GM13976 (cell line): Measurements from ENCODE around the gene EHD1.

Experiments used
- DNase-seq: peaks from one replicate; pipeline ENCODE4 v3.0.0; 2012; ENCODE audit warnings: low spot score
- in situ Hi-C: fragments of 300-500 bp; cut with MboI; formaldehyde crosslinking; loops from one replicate; pipeline ENCODE4 v1.12.0; 2022; ENCODE audit warnings: low sequenced_read_pairs, mixed read lengths, inconsistent platforms; ENCODE audit not compliant: unreplicated experiment
- TF ChIP-seq, protein P1 (sequence below): IDR thresholded peaks from 2 replicates; pipeline ENCODE4 v1.5.1; 2012; ENCODE audit warnings: borderline replicate concordance, mild to moderate bottlenecking; ENCODE audit not compliant: insufficient read depth; ENCODE audit errors: extremely low read depth, missing control alignments, control extremely low read depth

Gene EHD1

DNA sequence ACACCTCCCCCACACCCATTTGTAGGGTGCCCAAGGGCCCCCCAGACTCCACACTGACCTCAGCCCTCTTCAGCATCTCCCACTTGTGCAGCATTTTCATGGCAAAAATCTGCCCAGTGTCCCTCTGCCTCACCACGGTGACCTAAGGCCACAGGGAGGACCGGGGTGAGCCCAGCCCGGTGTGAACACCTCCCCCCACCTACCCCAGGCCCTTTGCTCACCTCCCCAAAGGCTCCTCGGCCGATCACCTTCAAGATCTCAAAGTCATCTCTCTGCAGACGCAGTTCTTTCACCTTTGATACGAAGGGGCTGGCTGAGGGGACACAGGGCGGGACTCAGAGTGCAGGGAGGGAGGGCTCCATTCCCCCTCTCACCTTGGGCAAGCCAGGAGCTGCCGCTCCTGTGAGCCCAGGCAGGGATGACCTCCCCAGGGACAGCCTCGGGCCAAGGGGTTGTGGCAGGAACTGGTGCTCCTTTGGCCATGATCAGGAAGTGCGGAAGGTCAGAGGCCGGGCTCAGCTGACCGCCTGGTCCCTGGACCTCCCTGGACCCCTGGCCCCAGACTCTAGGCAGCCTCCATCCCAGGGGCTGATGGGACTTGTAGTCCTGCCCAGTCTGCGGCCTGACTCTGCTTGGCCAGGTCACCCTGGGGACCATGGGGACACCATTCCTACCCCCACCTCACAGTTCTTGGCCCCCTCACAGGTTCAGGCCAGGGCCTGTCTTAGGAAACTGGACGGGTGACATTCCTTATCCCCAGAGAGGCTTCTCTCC, 36.6 kb downstream of the EHD1 start:
- DNase-seq, result no peak
- in situ Hi-C loops, result no loop called here
- TF ChIP-seq, protein P1, sequence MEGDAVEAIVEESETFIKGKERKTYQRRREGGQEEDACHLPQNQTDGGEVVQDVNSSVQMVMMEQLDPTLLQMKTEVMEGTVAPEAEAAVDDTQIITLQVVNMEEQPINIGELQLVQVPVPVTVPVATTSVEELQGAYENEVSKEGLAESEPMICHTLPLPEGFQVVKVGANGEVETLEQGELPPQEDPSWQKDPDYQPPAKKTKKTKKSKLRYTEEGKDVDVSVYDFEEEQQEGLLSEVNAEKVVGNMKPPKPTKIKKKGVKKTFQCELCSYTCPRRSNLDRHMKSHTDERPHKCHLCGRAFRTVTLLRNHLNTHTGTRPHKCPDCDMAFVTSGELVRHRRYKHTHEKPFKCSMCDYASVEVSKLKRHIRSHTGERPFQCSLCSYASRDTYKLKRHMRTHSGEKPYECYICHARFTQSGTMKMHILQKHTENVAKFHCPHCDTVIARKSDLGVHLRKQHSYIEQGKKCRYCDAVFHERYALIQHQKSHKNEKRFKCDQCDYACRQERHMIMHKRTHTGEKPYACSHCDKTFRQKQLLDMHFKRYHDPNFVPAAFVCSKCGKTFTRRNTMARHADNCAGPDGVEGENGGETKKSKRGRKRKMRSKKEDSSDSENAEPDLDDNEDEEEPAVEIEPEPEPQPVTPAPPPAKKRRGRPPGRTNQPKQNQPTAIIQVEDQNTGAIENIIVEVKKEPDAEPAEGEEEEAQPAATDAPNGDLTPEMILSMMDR, result no peak

DNA sequence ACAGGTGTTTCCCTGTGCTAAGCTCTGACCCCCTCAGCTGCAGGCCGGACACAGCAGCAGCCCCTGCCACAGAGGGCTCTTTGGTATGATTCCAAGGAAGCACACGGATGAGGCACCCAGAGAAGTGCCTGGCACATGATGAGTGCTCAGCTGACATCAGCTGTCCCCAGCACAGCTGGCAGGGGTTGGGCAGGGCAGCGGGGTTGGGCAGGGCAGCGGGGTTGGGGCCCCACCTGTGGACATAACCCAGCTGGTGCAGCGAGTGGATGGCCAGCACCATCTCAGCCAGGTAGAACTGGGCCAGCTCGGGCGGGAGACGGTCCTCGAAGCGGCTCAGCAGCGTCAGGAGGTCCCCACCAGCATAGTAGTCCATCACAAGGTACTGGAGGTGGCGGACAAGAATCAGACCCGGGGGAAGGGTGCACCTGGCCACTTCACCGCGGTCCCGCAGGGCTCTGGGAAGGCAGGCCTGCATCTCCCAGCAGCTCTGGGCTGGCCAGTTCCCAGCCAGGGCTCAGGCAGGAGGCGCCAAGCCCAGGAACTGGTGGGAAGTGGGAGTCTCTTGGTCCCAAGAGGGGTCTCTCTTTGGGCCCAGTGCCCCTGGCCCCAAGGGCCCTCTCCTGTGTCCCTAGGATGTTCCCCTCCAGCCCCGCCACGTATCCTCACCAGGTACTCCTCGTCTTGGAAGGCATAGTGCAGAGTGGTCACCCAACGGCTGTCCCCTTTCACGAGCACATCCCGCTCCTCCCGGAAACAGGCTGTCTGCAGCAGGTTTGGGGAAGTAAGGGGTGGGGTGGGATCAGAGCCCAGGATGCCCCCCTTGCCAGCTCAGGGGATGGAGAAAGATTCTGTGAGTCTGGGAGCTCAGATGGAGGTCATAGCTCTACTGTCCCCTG, 38.3 kb downstream of the EHD1 start:
- in situ Hi-C loops, result no loop called here
- no peak for DNase-seq
- TF ChIP-seq, protein P1, result no peak

DNA sequence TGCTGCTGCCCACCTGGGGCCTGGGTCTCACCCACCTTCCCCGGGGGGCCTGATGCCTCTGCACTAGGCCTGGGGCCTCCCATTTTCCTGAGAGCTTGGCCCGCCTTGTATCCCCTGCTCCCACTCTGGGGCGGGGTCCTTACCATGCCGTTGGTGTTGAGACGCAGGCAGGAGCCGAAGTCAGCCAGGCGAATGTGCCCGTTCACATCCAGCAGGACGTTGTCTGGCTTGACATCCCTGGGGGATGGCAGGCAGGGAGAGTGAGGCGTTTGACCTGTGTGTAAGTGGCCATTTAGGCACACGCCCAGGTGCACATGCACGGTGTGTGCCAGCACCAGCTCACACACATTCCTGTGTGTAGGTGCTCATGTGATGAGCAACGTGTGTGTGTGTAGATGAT, 39.1 kb downstream of the EHD1 start:
- in situ Hi-C loops, result no loop called here
- no peak for DNase-seq
- TF ChIP-seq, protein P1, result no peak

DNA sequence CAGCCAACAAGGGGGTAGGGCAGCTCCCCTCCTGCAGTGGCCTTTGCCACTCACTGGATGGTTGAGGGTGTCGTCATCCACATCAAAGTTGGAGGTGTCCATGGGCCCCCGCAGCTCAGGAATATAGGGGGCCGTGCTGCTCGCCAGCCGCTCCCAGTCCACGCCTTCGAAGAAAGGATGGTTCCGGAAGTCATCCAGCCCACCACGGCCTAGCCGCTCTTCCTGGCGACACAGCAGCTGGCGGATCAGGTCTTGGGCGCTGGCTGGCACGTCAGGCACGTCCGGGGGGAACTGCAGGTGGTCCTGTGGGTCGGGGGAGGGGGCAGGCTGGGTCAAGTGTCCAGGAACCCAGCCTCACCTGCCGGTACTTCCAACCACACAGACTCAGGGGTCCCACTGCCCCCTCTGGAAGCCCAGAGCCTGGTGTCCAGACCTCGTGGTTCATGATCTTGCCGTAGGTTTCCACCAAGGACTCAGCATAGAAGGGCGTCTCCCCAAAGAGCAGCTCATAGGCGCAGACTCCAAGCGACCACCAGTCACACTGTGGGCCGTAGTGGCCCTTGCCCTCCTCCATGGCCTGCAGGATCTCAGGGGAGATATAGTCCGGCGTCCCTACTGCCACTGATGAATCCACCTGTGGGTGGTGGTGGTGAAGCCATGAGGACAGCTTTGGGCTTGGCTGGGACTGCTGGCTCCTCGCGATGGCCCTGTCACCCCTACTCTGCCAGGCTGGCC, 39.7 kb downstream of the EHD1 start:
- in situ Hi-C loops, result no loop called here
- TF ChIP-seq, protein P1, result no peak
- no peak for DNase-seq

DNA sequence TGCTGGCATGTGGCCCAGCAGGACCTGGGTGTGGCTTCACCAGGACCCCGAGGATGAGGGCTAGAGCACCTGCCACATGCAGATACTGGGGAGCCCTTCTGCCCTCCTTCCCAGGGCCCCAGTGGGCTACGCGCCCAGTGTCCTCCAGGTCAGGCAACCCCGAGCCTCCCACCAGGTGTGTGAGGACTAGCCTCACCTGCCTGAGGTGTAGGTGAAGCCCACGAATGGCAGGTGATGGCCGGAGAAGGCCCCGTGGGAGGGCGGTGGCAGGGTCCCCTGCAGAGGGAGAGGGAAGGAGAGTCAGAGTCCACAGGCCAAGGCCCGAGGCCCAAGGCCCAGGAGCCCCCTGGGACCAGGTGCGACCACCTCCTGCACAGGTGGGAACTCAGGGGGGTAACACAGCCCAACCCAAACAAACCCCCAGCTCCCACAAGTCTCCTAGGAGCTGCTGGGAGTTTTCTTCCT, 40.5 kb downstream of the EHD1 start:
- TF ChIP-seq, protein P1, result no peak

DNA sequence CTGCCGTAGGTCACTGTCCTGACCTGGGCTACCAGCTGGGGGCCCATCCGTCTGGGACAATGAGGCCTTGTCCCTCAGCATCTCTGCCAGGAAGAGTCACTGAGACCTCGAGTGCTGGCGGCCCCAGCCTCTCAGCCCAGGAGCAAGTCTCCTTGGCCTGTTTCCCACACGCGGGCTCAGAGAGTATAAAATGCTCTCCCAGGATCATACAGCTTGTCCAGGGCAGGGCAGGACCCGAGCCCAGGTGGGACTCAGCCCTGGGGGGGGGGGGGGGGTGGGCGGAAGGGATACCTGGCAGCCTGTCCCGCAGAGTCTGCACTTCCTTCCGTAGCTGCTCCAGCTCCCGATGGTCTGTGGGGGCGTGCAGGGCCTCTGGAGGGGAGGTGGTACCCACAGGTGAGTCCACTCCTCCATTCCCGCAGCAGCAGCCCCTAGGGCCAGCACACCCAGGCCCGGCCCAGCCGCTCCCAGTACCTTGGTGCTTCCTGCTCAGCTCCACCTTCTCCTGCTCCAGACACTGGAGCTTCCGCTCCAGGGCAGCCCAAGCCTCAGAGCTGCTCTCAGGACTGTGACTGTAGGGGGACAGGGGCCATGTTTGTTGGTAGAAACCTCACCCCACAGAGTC, 41.9 kb downstream of the EHD1 start:
- TF ChIP-seq, protein P1, result no peak
- in situ Hi-C loops, result no loop called here
- no peak for DNase-seq

More for the DNA sequence above, 40.5 kb downstream of the EHD1 start:
- in situ Hi-C loops, result no loop called here
- no peak for DNase-seq
